Endodermal cell (in vitro differentiated cells): ENCODE measurements around the gene KCTD8. TPM values are rescaled to one million over a fixed set of nuclear protein-coding genes. Genes with fewer than 3 reads are reported as not detected.

Experiments used
- DNase-seq: peaks from one replicate; pipeline ENCODE4 v3.0.0-alpha.2; 2017
- H3K27ac ChIP-seq: 2 replicates; pipeline ENCODE4 v1.5.1; 2013; ENCODE audit warnings: mild to moderate bottlenecking, low read depth, low read length, moderate library complexity
- H3K27me3 ChIP-seq: 2 replicates; pipeline ENCODE4 v1.6.1; 2013; ENCODE audit warnings: mild to moderate bottlenecking, low read length, moderate library complexity; ENCODE audit not compliant: insufficient read depth, control insufficient read depth, poor library complexity, severe bottlenecking
- H3K36me3 ChIP-seq: 2 replicates; pipeline ENCODE4 v1.7.0; 2013; ENCODE audit warnings: mild to moderate bottlenecking, low read length, moderate library complexity; ENCODE audit not compliant: control insufficient read depth, insufficient read depth
- H3K4me1 ChIP-seq: one replicate; pipeline ENCODE4 v1.7.0; 2013; ENCODE audit warnings: low read length; ENCODE audit not compliant: control insufficient read depth, insufficient read depth
- H3K4me3 ChIP-seq: 2 replicates; pipeline ENCODE4 v1.5.1; 2013; ENCODE audit warnings: mild to moderate bottlenecking, low read length, moderate library complexity
- H3K9ac ChIP-seq: 2 replicates; pipeline ENCODE4 v1.6.1; 2013; ENCODE audit warnings: mild to moderate bottlenecking, low read length, moderate library complexity; ENCODE audit not compliant: poor library complexity, severe bottlenecking; ENCODE audit errors: extremely low read depth
- H3K9me3 ChIP-seq: 2 replicates; pipeline ENCODE4 v1.6.1; 2013; ENCODE audit warnings: mild to moderate bottlenecking, low read length, moderate library complexity; ENCODE audit not compliant: control insufficient read depth
- H3K27ac Mint-ChIP-seq: 2 replicates; pipeline ENCODE4 v1.8.0; 2020; ENCODE audit warnings: mixed read lengths
- H3K27me3 Mint-ChIP-seq: 2 replicates; pipeline ENCODE4 v1.8.0; 2021; ENCODE audit warnings: mild to moderate bottlenecking, mixed read lengths; ENCODE audit not compliant: insufficient read depth
- H3K36me3 Mint-ChIP-seq: 2 replicates; pipeline ENCODE4 v1.8.0; 2020; ENCODE audit warnings: low read depth, mixed read lengths
- H3K4me1 Mint-ChIP-seq: 2 replicates; pipeline ENCODE4 v1.8.0; 2020; ENCODE audit warnings: mixed read lengths
- H3K4me3 Mint-ChIP-seq: 2 replicates; pipeline ENCODE4 v1.8.0; 2020; ENCODE audit warnings: mild to moderate bottlenecking, moderate library complexity, mixed read lengths
- H3K9me3 Mint-ChIP-seq: 2 replicates; pipeline ENCODE4 v1.8.0; 2020; ENCODE audit warnings: mild to moderate bottlenecking, mixed read lengths
- CTCF ChIP-seq: fragments of 200-600 bp; sonication (generic); conservative IDR thresholded peaks from 2 replicates; pipeline ENCODE4 v1.5.0; 2021; ENCODE audit warnings: antibody characterized with exemption, mild to moderate bottlenecking
- WGBS, 2 experiments: methylation state at CpG; one replicate each; pipeline versions ENCODE4 v1.1.5 to v1.1.7; 2013; ENCODE audit warnings: missing lambda C conversion rate in 2 of 2, mixed read lengths in 1 of 2; ENCODE audit not compliant: insufficient coverage in 1 of 2, insufficient read length in 1 of 2; 5-methylcytosine and 5-hydroxymethylcytosine counted together
- total RNA-seq, 2 donors: library from RNA; stranded (reverse); fragmentation: NEBNext Ultra II Directional in 1 of 2; extraction: Animal tissue kit (Norgen Biotek cat#: 25700) in 1 of 2; gene quantifications; 2 replicates in 1 of 2; 3 replicates in 1 of 2; pipeline ENCODE4 v1.2.1, GENCODE V29; 2021

KCTD8 gene
- total RNA-seq, 2 donors from 2014 or later: 0.88 to 1.2 TPM

GRCh38 chr4:44160776-44161367, 287.7 kb downstream of the KCTD8 start:
- Mint-ChIP-seq H3K27me3 (no peaks in the 10 kb centered on the region), H3K9me3 (no peaks in the 10 kb centered on the region), H3K4me1 (peaks cover 6% of the 10 kb centered on the region), H3K36me3 (no peaks in the 10 kb centered on the region), H3K4me3 (no peak overlapping the region), H3K27ac (no peak overlapping the region)
- peaks cover 5% of the 10 kb centered on the region for H3K4me1 ChIP-seq
- no peaks in the 10 kb centered on the region for H3K27me3 ChIP-seq
- H3K4me3 ChIP-seq: no peak overlapping the region
- TF ChIP-seq CTCF: no peak
- H3K9ac ChIP-seq: no peak overlapping the region
- H3K9me3 ChIP-seq: no peaks in the 10 kb centered on the region
- no peak for DNase-seq
- 96 to 97% methylated on average over 3 to 4 of the region's 4 CpGs for WGBS, 2 experiments
- no peak overlapping the region for H3K27ac ChIP-seq
- H3K36me3 ChIP-seq: no peaks in the 10 kb centered on the region

GRCh38 chr4:44159991-44160390, 288.6 kb downstream of the KCTD8 start:
- H3K27me3 Mint-ChIP-seq: no peaks in the 10 kb centered on the region
- WGBS, 2 experiments: 90 to 100% methylated on average over 1 of the region's 1 CpG
- no peaks in the 10 kb centered on the region for H3K9me3 Mint-ChIP-seq
- H3K27ac Mint-ChIP-seq: no peak overlapping the region
- Histone ChIP-seq H3K9ac (no peak overlapping the region), H3K36me3 (no peaks in the 10 kb centered on the region), H3K4me1 (peaks cover 5% of the 10 kb centered on the region), H3K27ac (no peak overlapping the region), H3K9me3 (no peaks in the 10 kb centered on the region), H3K4me3 (no peak overlapping the region), H3K27me3 (no peaks in the 10 kb centered on the region)
- no peak for DNase-seq
- peaks cover 6% of the 10 kb centered on the region for H3K4me1 Mint-ChIP-seq
- no peaks in the 10 kb centered on the region for H3K36me3 Mint-ChIP-seq
- no peak overlapping the region for H3K4me3 Mint-ChIP-seq
- TF ChIP-seq CTCF: no peak

GRCh38 chr4:44157611-44158277, 290.9 kb downstream of the KCTD8 start:
- H3K27me3 Mint-ChIP-seq: no peaks in the 10 kb centered on the region
- H3K36me3 Mint-ChIP-seq: no peaks in the 10 kb centered on the region
- 94 to 100% methylated on average over 5 of the region's 6 CpGs for WGBS, 2 experiments
- Histone ChIP-seq H3K27ac (no peak overlapping the region), H3K36me3 (no peaks in the 10 kb centered on the region), H3K27me3 (no peaks in the 10 kb centered on the region), H3K4me3 (no peak overlapping the region), H3K9ac (no peak overlapping the region), H3K4me1 (peaks cover 5% of the 10 kb centered on the region), H3K9me3 (no peaks in the 10 kb centered on the region)
- H3K27ac Mint-ChIP-seq: no peak overlapping the region
- H3K9me3 Mint-ChIP-seq: no peaks in the 10 kb centered on the region
- H3K4me1 Mint-ChIP-seq: peaks cover 6% of the 10 kb centered on the region
- no peak for DNase-seq
- TF ChIP-seq CTCF: no peak
- no peak overlapping the region for H3K4me3 Mint-ChIP-seq
